ENCODE data around the gene UVRAG. TPM values are rescaled to one million over a fixed set of nuclear protein-coding genes. Genes with fewer than 3 reads are reported as not detected.

The UVRAG gene
- total RNA-seq, 1 experiment from 2014 or later = 29.5 TPM

- Histone ChIP-seq H3K9me3 (ENCODE audit: control insufficient read depth, insufficient read depth, low read depth, low read length) (no peaks in the 10 kb centered on the region), H3K4me3 (ENCODE audit: low read depth in 2 of 2, low read length in 2 of 2) (no peak overlapping the region), H3K4me1 (ENCODE audit: control insufficient read depth, insufficient read depth, low read length) (no peaks in the 10 kb centered on the region), H3K27ac (ENCODE audit: low read length) (no peak overlapping the region), H3K27me3 (ENCODE audit: control insufficient read depth, insufficient read depth, low read length) (no peaks in the 10 kb centered on the region), H3K36me3 (ENCODE audit: control insufficient read depth, insufficient read depth, low read length) (no peaks in the 10 kb centered on the region; the same call in 1 of the 2 replicates)
- TSS peak; percentile 34 for BruUV-seq (replicated peaks)
- in situ Hi-C loops (cut with HindIII; ENCODE audit: low pct_unique_long_range_greater_than_20kb, low sequenced_read_pairs) = no loop called here
- ChIA-PET POLR2A (no interaction called here), CTCF (interaction anchor here (0.7 kb wide), 1 partner anchor 245 kb away, joined by 3 read pairs; no protein-coding TSS in a partner anchor)
- ATAC-seq = no peak
- intact Hi-C loops (cut with micrococcal nuclease; ENCODE audit: unreplicated experiment) = no loop called here
- no peak for DNase-seq (ENCODE audit: low read depth, low spot score)
- TF ChIP-seq TCF7L2 (IDR thresholded peaks at IDR 0.05; ENCODE audit: low read depth, low read length) (no peak), POLR2AphosphoS5 (IDR thresholded peaks at IDR 0.05; ENCODE audit: low read depth, low read length) (no peak), SIN3A (IDR thresholded peaks at IDR 0.05; ENCODE audit: borderline replicate concordance, insufficient read depth, low read depth, low read length) (no peak)
- TF ChIP-seq, protein P1, sequence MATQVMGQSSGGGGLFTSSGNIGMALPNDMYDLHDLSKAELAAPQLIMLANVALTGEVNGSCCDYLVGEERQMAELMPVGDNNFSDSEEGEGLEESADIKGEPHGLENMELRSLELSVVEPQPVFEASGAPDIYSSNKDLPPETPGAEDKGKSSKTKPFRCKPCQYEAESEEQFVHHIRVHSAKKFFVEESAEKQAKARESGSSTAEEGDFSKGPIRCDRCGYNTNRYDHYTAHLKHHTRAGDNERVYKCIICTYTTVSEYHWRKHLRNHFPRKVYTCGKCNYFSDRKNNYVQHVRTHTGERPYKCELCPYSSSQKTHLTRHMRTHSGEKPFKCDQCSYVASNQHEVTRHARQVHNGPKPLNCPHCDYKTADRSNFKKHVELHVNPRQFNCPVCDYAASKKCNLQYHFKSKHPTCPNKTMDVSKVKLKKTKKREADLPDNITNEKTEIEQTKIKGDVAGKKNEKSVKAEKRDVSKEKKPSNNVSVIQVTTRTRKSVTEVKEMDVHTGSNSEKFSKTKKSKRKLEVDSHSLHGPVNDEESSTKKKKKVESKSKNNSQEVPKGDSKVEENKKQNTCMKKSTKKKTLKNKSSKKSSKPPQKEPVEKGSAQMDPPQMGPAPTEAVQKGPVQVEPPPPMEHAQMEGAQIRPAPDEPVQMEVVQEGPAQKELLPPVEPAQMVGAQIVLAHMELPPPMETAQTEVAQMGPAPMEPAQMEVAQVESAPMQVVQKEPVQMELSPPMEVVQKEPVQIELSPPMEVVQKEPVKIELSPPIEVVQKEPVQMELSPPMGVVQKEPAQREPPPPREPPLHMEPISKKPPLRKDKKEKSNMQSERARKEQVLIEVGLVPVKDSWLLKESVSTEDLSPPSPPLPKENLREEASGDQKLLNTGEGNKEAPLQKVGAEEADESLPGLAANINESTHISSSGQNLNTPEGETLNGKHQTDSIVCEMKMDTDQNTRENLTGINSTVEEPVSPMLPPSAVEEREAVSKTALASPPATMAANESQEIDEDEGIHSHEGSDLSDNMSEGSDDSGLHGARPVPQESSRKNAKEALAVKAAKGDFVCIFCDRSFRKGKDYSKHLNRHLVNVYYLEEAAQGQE (IDR thresholded peaks at IDR 0.05; ENCODE audit: insufficient read depth in 1 of 2, low read depth in 2 of 2, low read length in 1 of 2) = no peak
- TF ChIP-seq, protein P2, sequence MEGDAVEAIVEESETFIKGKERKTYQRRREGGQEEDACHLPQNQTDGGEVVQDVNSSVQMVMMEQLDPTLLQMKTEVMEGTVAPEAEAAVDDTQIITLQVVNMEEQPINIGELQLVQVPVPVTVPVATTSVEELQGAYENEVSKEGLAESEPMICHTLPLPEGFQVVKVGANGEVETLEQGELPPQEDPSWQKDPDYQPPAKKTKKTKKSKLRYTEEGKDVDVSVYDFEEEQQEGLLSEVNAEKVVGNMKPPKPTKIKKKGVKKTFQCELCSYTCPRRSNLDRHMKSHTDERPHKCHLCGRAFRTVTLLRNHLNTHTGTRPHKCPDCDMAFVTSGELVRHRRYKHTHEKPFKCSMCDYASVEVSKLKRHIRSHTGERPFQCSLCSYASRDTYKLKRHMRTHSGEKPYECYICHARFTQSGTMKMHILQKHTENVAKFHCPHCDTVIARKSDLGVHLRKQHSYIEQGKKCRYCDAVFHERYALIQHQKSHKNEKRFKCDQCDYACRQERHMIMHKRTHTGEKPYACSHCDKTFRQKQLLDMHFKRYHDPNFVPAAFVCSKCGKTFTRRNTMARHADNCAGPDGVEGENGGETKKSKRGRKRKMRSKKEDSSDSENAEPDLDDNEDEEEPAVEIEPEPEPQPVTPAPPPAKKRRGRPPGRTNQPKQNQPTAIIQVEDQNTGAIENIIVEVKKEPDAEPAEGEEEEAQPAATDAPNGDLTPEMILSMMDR (IDR thresholded peaks at IDR 0.05) = no peak
These were observed 195.0 kb downstream of the UVRAG start for GRCh38 chr11:76010051-76010450.

GRCh38 chr11:76013526-76013925, 198.5 kb downstream of the UVRAG start:
- ChIA-PET CTCF (no interaction called here), POLR2A (interaction anchor here (0.6 kb wide), 1 partner anchor 133 kb away, joined by 13 read pairs; no protein-coding TSS in a partner anchor)
- Histone ChIP-seq H3K4me1 (ENCODE audit: control insufficient read depth, insufficient read depth, low read length) (no peaks in the 10 kb centered on the region), H3K36me3 (ENCODE audit: control insufficient read depth, insufficient read depth, low read length) (no peaks in the 10 kb centered on the region), H3K4me3 (ENCODE audit: low read depth in 2 of 2, low read length in 2 of 2) (no peak overlapping the region), H3K27me3 (ENCODE audit: control insufficient read depth, insufficient read depth, low read length) (no peaks in the 10 kb centered on the region), H3K27ac (ENCODE audit: low read length) (no peak overlapping the region), H3K9me3 (ENCODE audit: control insufficient read depth, insufficient read depth, low read depth, low read length) (peaks cover 6% of the 10 kb centered on the region; the same call in 1 of the 2 replicates)
- TF ChIP-seq, protein P1 (IDR thresholded peaks at IDR 0.05; ENCODE audit: insufficient read depth in 1 of 2, low read depth in 2 of 2, low read length in 1 of 2) = no peak
- TF ChIP-seq, protein P2 (IDR thresholded peaks at IDR 0.05) = no peak
- TF ChIP-seq TCF7L2 (IDR thresholded peaks at IDR 0.05; ENCODE audit: low read depth, low read length) (no peak), POLR2AphosphoS5 (IDR thresholded peaks at IDR 0.05; ENCODE audit: low read depth, low read length) (no peak), SIN3A (IDR thresholded peaks at IDR 0.05; ENCODE audit: borderline replicate concordance, insufficient read depth, low read depth, low read length) (no peak)
- no TSS peak for BruUV-seq (replicated peaks)
- in situ Hi-C loops (cut with HindIII; ENCODE audit: low pct_unique_long_range_greater_than_20kb, low sequenced_read_pairs) = no loop called here
- intact Hi-C loops (cut with micrococcal nuclease; ENCODE audit: unreplicated experiment) = no loop called here
- DNase-seq (ENCODE audit: low read depth, low spot score) (no peak), ATAC-seq (no peak)

Measured in Panc1 (cell line).